HG02759 (cell line): ENCODE measurements around the gene CLTC.
"Not testable (repeated sequence)": the region's sequence is repeated elsewhere in the genome, so short reads cannot be mapped to it uniquely, and the experiment has no call there.

Source experiments
- ATAC-seq: cut with Tn5 transposase; IDR thresholded peaks from one replicate; pipeline ENCODE4 v1.9.1; 2021; ENCODE audit warnings: mild to moderate bottlenecking, moderate library complexity; ENCODE audit not compliant: unreplicated experiment

CLTC gene

DNA sequence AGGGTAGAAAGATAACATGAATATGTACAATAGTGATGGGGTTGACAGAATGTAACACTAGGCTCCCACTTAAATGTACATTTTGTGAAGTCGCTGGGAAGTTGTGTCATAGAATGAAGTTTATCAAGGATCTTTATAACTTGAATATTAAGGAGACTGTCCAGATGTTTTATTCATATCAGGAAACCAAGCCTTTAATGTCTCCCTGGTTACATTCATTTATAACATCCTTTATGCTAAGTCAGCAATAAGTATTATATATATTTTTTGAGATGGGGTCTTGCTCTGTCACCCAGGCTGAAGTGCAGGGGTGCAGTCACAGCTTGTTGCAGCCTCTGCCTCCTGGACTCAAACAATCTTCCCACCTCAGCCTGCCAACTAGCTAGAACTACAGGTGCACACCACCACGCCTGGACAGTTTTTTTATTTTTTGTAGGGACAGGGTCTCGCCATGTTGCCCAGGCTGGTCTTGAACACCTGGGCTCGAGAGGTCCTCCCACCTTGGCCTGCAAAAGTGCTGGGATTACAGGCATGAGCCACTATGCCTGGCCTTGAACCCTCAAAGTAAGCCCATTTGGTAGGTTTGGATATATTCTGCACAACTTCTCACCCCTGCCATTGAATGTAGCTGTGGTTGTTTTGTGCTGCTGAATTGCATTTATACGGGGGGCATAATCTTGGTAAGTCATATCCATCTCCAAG lies 14.1 kb downstream of the CLTC start:
- no peak for ATAC-seq

DNA sequence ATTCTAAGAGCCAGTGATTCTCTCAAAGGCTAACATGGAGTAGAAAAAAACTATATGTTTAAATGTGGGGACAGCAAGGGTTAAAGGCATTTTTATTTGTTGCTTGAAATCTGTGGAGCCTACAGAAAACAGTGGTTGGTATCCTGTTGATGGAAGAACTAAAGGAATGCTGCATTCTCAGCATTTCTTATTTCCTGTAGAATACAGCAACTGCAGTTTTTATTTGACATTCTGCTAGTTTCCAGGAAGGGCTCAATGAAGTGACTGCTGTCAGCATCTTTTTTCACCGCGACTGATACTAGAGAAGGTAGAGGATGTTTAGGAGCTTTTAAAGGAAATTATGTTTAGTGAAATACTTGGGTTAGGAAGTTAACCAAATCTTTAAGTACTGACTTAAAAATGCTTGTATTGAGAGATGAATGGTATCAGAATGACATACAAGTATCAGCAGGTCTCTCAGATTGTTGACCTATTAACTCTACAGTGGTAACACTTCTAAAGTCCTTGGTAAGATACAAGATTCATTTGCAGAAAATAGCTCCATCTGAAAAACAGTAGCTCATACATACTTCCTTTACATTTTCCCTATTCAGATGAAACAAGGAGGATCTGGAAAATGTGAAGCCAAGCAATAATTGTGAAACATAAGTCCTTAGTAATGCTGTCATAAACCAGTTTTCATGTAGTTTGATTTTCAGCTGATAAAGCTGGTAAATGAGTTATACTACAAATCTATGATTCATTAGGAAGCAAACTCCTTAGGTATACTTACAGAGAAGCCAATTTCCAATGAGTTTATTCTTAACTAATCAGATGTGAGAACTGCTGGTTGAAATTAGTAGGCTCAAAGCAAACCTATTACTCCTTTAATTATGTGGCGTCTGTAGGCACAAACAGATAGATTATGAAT lies 15.2 kb downstream of the CLTC start:
- peak; percentile 47 for ATAC-seq

GRCh38 chr17:59637611-59638310 lies 18.1 kb downstream of the CLTC start:
- ATAC-seq, result no peak

DNA sequence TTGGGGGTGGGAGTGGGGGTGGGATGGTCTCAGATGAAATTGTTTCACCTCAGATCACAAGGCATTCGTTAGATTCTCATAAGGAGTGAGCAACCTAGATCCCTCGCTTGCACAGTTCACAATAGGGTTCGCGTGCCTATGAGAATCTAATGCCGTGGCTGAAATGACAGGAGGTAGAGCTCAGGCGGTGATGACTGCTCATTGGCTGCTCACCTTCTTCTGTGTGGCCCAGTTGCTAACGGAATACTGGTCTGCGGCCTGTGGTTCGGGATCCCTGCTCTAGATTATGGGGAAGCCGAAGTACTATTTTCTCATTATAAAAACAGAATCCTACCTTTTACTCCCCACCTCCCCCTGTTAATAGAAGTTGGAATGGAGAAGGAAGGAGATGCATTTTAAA lies 18.9 kb downstream of the CLTC start:
- no peak for ATAC-seq

GRCh38 chr17:59641799-59642484 lies 22.2 kb downstream of the CLTC start:
- peak; percentile 79 for ATAC-seq

DNA sequence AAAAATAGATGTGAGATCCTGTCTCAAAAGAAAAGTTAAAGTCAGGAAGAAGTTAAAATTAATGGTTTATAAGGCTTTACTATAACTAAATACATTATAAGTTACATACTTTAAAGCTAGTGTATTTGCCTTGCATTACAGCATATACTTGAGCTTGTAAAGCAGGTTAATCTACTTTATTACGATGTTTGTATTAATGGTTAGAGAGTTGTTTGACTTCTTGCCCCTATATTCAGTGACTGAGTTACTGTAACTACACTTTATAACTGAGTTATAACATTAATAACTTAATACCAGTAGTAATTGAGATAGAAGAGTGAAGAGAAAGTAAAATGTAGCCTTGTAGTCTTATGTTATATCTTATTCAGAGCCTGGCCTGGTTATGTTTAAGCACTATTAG lies 22.9 kb downstream of the CLTC start:
- ATAC-seq, result no peak

GRCh38 chr17:59643159-59644140 lies 23.8 kb downstream of the CLTC start:
- ATAC-seq, result no peak

GRCh38 chr17:59647288-59647687 lies 27.6 kb downstream of the CLTC start:
- no peak for ATAC-seq

- no peak for ATAC-seq
Observed at GRCh38 chr17:59649886-59650285, 30.2 kb downstream of the CLTC start.

- no peak for ATAC-seq
Observed at GRCh38 chr17:59650642-59651041, 30.9 kb downstream of the CLTC start.

GRCh38 chr17:59651346-59651745 lies 31.7 kb downstream of the CLTC start:
- no peak for ATAC-seq

DNA sequence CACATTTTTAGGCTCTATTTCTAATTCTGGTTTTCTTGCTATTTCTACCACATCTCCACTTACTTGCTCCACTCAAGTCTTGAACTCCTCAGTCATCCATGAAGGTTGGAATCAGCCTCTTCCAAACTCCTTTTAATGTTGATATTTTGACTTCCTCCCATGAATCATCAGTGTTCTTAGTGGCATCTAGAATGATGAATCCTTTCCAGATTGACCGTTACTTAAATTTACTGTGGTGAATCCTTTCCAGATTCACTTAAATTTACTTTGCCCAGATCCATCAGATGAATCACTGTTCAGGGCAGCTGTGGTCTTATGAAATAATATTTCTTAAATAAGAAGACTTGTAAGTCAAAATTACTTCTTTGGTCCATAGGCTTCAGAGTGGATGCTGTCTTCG lies 32.4 kb downstream of the CLTC start:
- no peak for ATAC-seq

DNA sequence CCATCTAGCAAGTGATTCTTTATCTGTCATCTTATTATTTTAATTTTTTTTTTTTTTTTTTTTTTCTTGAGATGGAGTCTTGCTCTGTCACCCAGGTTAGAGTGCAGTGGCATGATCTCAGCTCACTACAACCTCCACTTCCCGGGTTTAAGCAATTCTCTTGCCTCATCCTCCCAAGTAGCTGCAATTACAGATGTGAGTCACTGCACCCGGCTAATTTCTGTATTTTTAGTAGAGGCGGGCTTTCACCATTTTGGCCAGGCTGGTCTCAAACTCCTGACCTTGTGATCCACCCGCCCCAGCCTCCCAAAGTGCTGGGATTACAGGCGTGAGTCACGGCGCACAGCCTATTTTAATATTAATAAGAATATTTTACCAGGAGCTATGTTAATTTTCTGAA lies 36.9 kb downstream of the CLTC start:
- ATAC-seq, result not testable (repeated sequence)

DNA sequence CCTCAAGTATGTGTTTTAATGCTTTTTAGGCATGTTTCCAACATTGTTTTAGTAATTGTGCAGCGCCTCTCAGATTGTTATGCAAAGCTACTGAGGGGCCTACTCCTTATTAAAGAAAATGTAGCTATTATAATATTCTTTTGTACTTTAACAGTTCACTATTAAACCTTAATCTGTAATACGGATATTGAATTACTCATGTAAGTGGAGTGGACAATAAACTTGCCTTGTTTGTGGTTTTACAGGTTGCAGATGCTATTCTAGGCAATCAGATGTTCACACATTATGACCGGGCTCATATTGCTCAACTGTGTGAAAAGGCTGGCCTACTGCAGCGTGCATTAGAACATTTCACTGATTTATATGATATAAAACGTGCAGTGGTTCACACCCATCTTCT lies 46.5 kb downstream of the CLTC start:
- ATAC-seq, result no peak

GRCh38 chr17:59668816-59669215 lies 49.1 kb downstream of the CLTC start:
- ATAC-seq, result no peak

- no peak for ATAC-seq
Observed at GRCh38 chr17:59669411-59669810, 49.7 kb downstream of the CLTC start.

DNA sequence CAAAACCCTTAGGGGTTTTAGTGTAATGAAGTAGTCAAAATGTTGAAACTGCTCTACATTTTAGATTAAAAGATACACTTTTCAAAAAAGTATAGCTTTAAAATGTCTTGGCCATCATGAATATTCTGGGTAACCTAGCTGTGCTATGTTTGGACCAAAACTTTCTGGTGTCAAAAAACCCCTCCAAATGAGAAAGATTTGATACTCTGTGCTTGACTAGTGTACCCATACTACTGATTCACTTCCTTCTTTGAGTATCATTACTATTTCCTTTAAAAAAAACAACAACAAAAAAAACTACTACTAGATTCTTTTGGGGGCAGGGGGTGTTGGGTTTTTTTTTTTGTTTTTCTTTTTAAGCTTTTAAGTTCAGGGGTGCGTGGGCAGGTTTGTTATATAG lies 50.2 kb downstream of the CLTC start:
- no peak for ATAC-seq

DNA sequence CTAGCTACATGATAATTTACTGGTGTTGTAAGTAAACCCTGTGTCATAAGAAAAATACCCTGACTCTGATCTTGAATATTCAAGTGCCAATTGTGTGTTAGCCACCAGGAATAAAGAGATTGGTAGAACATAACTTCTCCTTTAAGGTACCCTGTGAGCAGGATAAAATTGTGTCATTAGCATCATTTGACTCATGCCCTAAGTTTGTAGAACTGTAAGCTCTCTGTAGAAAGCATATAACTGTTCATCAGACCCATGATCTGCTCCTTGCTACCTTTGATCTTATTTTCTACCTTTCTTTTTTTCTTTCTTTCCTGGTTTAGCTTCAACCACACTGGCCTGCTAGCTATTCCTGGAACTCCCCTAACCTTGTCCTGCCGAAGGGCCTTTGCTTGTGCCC lies 51.7 kb downstream of the CLTC start:
- no peak for ATAC-seq

DNA sequence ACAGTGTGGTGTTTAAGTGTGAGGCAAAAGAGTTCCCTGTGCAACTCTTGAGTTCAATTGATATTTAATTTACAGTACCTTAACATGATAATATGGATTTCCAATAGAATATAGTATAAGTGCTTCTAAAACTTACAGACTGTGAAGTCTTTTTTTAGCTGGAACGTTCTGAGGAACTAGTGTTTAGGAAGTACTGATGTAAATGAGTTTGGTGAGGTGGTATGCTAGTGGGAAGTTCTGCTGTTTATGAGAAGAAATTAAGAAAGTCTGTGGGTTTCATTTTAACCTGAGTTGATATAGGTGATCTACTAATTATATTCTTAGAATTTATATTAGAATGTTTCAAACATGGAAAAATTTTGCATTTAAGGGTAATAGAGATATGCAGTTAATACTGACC lies 55.5 kb downstream of the CLTC start:
- no peak for ATAC-seq

DNA sequence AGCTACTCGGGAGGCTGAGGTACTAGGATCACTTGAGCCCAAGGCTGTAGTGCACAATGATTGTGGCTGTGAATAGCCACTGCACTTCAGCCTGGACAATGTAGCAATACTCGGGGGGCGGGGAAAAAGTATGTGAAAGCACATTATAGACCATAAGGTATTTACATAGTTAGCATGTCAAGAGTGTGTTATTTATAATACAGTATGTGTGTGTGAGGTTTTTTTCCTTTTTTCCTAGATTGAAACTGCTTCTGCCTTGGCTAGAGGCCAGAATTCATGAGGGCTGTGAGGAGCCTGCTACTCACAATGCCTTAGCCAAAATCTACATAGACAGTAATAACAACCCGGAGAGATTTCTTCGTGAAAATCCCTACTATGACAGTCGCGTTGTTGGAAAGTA lies 57.0 kb downstream of the CLTC start:
- no peak for ATAC-seq
